GM23338 (cell line): ENCODE results near the gene MRPS6. TPM values are rescaled to one million over a fixed set of nuclear protein-coding genes. Genes with fewer than 3 reads are reported as not detected.
A peak's percentile ranks its signal among the peaks of the same experiment; 100 is the strongest.

Experiments
- ATAC-seq: fragments of 200-7000 bp; cut with Tn5 transposase; 3 replicates; pipeline ENCODE4 v1.9.1; 2020
- DNase-seq: peaks from one replicate; pipeline ENCODE4 v3.0.0-alpha.2; 2015; ENCODE audit warnings: low spot score
- H2AFZ ChIP-seq: fragments of 200-600 bp; sonication (generic); 2 replicates; pipeline ENCODE4 v1.8.0; 2016; ENCODE audit warnings: antibody characterized with exemption, mild to moderate bottlenecking, moderate library complexity
- H3F3A ChIP-seq: fragments of 200-600 bp; sonication (generic); replicated peaks from 2 replicates; pipeline ENCODE4 v1.8.0; 2017; ENCODE audit warnings: antibody characterized with exemption, mixed run types, low read depth
- H3K27ac ChIP-seq: fragments of 200-600 bp; sonication (generic); 2 replicates; pipeline ENCODE4 v1.6.1; 2016; ENCODE audit warnings: low read depth
- H3K27me3 ChIP-seq: fragments of 200-600 bp; sonication (generic); 2 replicates; pipeline ENCODE4 v1.8.0; 2016; ENCODE audit warnings: mild to moderate bottlenecking, mixed run types, moderate library complexity; ENCODE audit not compliant: insufficient read depth
- H3K36me3 ChIP-seq: fragments of 200-600 bp; sonication (generic); 2 replicates; pipeline ENCODE4 v1.8.0; 2016; ENCODE audit warnings: mild to moderate bottlenecking; ENCODE audit not compliant: insufficient read depth
- H3K4me1 ChIP-seq: fragments of 200-600 bp; sonication (generic); 2 replicates; pipeline ENCODE4 v1.8.0; 2016; ENCODE audit warnings: mild to moderate bottlenecking, moderate library complexity; ENCODE audit not compliant: insufficient read depth
- H3K4me2 ChIP-seq: fragments of 200-600 bp; sonication (generic); 2 replicates; pipeline ENCODE4 v1.7.1; 2017; ENCODE audit warnings: mixed run types
- H3K4me3 ChIP-seq: fragments of 200-600 bp; sonication (generic); 2 replicates; pipeline ENCODE4 v1.6.1; 2016; ENCODE audit warnings: mixed run types
- H3K79me2 ChIP-seq: fragments of 200-600 bp; sonication (generic); replicated peaks from 2 replicates; pipeline ENCODE4 v1.8.0; 2017; ENCODE audit warnings: mild to moderate bottlenecking; ENCODE audit not compliant: insufficient read depth
- H3K9me2 ChIP-seq: fragments of 200-600 bp; sonication (generic); 2 replicates; pipeline ENCODE4 v1.8.0; 2017; ENCODE audit not compliant: insufficient read depth
- H4K20me1 ChIP-seq: fragments of 200-600 bp; sonication (generic); replicated peaks from 2 replicates; pipeline ENCODE4 v1.8.0; 2017; ENCODE audit warnings: mild to moderate bottlenecking; ENCODE audit not compliant: insufficient read depth
- H3K27ac Mint-ChIP-seq: 2 replicates; pipeline ENCODE4 v1.8.0; 2020; ENCODE audit warnings: inconsistent platforms, mild to moderate bottlenecking, moderate library complexity, mixed read lengths
- H3K27me3 Mint-ChIP-seq: 3 replicates; pipeline ENCODE4 v1.8.0; 2022; ENCODE audit warnings: low read depth, mild to moderate bottlenecking, moderate library complexity, mixed read lengths, inconsistent platforms; ENCODE audit not compliant: insufficient read depth, poor library complexity
- H3K36me3 Mint-ChIP-seq: 3 replicates; pipeline ENCODE4 v1.8.0; 2021; ENCODE audit warnings: low read depth, mild to moderate bottlenecking, inconsistent platforms, moderate library complexity, mixed read lengths
- H3K4me1 Mint-ChIP-seq: 3 replicates; pipeline ENCODE4 v1.8.0; 2020; ENCODE audit warnings: mild to moderate bottlenecking, inconsistent platforms, mixed read lengths
- H3K4me3 Mint-ChIP-seq: 3 replicates; pipeline ENCODE4 v1.8.0; 2021; ENCODE audit warnings: moderate library complexity, mild to moderate bottlenecking, inconsistent platforms, mixed read lengths
- H3K9me3 Mint-ChIP-seq: 3 replicates; pipeline ENCODE4 v1.8.0; 2020; ENCODE audit warnings: moderate library complexity, mild to moderate bottlenecking, inconsistent platforms, mixed read lengths
- polyA plus RNA-seq: library from polyadenylated mRNA; unstranded; fragments of >200 nt; fragmentation: Nextera tagmentation; extraction: Ambion mirVana; gene quantifications from 2 replicates; pipeline ENCODE4 v1.2.1, GENCODE V29; 2016
- total RNA-seq: library from RNA; depleted of rRNA; stranded (reverse); fragments of >200 nt; shearing (Covaris generic); gene quantifications from 2 replicates; pipeline ENCODE4 v1.2.3, GENCODE V29; 2014
- TF ChIP-seq, protein P1 (sequence below): fragments of 250-450 bp; sonication (Bioruptor Pico); IDR thresholded peaks from 2 replicates; pipeline ENCODE4 v1.5.0; 2020; ENCODE audit warnings: mild to moderate bottlenecking, moderate library complexity
- TF ChIP-seq, protein P2 (sequence below): IDR thresholded peaks from one replicate; pipeline ENCODE4 v1.6.1; 2018; ENCODE audit warnings: antibody characterized with exemption; ENCODE audit not compliant: unreplicated experiment

MRPS6 gene
- total and polyA plus RNA-seq, 2 experiments from 2014 or later = 80.5 to 242 TPM

- peak; percentile 89 for ATAC-seq
Observed at GRCh38 chr21:34179204-34179935, 106.0 kb downstream of the MRPS6 start.

More at GRCh38 chr21:34179204-34179935, 106.0 kb downstream of the MRPS6 start:
- Mint-ChIP-seq H3K27me3 (peaks cover 15% of the 10 kb centered on the region), H3K9me3 (no peaks in the 10 kb centered on the region; the same call in 2 of the 3 replicates), H3K4me3 (peak overlapping the region; percentile 49), H3K27ac (no peak overlapping the region), H3K4me1 (peaks cover 34% of the 10 kb centered on the region), H3K36me3 (no peaks in the 10 kb centered on the region)
- H3F3A ChIP-seq = no peaks in the 10 kb centered on the region
- H3K27me3 ChIP-seq = peaks cover 42% of the 10 kb centered on the region
- H3K4me1 ChIP-seq = peaks cover 31% of the 10 kb centered on the region
- H4K20me1 ChIP-seq = no peaks in the 10 kb centered on the region
- peak overlapping the region; percentile 28 for H3K4me3 ChIP-seq
- no peaks in the 10 kb centered on the region for H3K36me3 ChIP-seq
- H3K79me2 ChIP-seq = no peaks in the 10 kb centered on the region
- no peak overlapping the region for H2AFZ ChIP-seq
- peak; percentile 66 for DNase-seq
- H3K4me2 ChIP-seq = peak overlapping the region; percentile 58
- TF ChIP-seq, protein P1, sequence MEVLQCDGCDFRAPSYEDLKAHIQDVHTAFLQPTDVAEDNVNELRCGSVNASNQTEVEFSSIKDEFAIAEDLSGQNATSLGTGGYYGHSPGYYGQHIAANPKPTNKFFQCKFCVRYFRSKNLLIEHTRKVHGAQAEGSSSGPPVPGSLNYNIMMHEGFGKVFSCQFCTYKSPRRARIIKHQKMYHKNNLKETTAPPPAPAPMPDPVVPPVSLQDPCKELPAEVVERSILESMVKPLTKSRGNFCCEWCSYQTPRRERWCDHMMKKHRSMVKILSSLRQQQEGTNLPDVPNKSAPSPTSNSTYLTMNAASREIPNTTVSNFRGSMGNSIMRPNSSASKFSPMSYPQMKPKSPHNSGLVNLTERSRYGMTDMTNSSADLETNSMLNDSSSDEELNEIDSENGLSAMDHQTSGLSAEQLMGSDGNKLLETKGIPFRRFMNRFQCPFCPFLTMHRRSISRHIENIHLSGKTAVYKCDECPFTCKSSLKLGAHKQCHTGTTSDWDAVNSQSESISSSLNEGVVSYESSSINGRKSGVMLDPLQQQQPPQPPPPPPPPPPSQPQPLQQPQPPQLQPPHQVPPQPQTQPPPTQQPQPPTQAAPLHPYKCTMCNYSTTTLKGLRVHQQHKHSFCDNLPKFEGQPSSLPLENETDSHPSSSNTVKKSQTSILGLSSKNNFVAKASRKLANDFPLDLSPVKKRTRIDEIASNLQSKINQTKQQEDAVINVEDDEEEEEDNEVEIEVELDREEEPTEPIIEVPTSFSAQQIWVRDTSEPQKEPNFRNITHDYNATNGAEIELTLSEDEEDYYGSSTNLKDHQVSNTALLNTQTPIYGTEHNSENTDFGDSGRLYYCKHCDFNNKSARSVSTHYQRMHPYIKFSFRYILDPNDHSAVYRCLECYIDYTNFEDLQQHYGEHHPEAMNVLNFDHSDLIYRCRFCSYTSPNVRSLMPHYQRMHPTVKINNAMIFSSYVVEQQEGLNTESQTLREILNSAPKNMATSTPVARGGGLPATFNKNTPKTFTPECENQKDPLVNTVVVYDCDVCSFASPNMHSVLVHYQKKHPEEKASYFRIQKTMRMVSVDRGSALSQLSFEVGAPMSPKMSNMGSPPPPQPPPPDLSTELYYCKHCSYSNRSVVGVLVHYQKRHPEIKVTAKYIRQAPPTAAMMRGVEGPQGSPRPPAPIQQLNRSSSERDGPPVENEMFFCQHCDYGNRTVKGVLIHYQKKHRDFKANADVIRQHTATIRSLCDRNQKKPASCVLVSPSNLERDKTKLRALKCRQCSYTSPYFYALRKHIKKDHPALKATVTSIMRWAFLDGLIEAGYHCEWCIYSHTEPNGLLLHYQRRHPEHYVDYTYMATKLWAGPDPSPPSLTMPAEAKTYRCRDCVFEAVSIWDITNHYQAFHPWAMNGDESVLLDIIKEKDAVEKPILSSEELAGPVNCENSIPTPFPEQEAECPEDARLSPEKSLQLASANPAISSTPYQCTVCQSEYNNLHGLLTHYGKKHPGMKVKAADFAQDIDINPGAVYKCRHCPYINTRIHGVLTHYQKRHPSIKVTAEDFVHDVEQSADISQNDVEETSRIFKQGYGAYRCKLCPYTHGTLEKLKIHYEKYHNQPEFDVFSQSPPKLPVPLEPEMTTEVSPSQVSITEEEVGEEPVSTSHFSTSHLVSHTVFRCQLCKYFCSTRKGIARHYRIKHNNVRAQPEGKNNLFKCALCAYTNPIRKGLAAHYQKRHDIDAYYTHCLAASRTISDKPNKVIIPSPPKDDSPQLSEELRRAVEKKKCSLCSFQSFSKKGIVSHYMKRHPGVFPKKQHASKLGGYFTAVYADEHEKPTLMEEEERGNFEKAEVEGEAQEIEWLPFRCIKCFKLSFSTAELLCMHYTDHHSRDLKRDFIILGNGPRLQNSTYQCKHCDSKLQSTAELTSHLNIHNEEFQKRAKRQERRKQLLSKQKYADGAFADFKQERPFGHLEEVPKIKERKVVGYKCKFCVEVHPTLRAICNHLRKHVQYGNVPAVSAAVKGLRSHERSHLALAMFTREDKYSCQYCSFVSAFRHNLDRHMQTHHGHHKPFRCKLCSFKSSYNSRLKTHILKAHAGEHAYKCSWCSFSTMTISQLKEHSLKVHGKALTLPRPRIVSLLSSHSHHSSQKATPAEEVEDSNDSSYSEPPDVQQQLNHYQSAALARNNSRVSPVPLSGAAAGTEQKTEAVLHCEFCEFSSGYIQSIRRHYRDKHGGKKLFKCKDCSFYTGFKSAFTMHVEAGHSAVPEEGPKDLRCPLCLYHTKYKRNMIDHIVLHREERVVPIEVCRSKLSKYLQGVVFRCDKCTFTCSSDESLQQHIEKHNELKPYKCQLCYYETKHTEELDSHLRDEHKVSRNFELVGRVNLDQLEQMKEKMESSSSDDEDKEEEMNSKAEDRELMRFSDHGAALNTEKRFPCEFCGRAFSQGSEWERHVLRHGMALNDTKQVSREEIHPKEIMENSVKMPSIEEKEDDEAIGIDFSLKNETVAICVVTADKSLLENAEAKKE (CRISPR knock-in tag) = peak; percentile 39; the same call in 1 of the 2 replicates
- TF ChIP-seq, protein P2, sequence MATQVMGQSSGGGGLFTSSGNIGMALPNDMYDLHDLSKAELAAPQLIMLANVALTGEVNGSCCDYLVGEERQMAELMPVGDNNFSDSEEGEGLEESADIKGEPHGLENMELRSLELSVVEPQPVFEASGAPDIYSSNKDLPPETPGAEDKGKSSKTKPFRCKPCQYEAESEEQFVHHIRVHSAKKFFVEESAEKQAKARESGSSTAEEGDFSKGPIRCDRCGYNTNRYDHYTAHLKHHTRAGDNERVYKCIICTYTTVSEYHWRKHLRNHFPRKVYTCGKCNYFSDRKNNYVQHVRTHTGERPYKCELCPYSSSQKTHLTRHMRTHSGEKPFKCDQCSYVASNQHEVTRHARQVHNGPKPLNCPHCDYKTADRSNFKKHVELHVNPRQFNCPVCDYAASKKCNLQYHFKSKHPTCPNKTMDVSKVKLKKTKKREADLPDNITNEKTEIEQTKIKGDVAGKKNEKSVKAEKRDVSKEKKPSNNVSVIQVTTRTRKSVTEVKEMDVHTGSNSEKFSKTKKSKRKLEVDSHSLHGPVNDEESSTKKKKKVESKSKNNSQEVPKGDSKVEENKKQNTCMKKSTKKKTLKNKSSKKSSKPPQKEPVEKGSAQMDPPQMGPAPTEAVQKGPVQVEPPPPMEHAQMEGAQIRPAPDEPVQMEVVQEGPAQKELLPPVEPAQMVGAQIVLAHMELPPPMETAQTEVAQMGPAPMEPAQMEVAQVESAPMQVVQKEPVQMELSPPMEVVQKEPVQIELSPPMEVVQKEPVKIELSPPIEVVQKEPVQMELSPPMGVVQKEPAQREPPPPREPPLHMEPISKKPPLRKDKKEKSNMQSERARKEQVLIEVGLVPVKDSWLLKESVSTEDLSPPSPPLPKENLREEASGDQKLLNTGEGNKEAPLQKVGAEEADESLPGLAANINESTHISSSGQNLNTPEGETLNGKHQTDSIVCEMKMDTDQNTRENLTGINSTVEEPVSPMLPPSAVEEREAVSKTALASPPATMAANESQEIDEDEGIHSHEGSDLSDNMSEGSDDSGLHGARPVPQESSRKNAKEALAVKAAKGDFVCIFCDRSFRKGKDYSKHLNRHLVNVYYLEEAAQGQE = no peak
- no peak overlapping the region for H3K27ac ChIP-seq
- 0 out of 2 replicates have a peak, but pooled peaks cover 3% of the 10 kb centered on the region for H3K9me2 ChIP-seq
